ENCODE results near the gene CDKAL1. TPM values are rescaled to one million over a fixed set of nuclear protein-coding genes. Genes with fewer than 3 reads are reported as not detected.

CDKAL1 gene
- total and polyA plus RNA-seq, 10 donors = 4.8 to 26.9 (median 20.1) TPM

- Histone ChIP-seq H3K27ac (no peak overlapping the region), H3K9me3 (peaks cover 0 to 12% (median 3%) of the 10 kb centered on the region in 8 donors), H3K27me3 (replicated peaks in 1 of 7) (no peaks in the 10 kb centered on the region), H3K4me3 (no peak overlapping the region), H3K4me1 (no peaks in the 10 kb centered on the region), H3K36me3 (peaks cover 0 to 22% (median 8%) of the 10 kb centered on the region in 6 donors)
- WGBS, 5 donors = 89 to 96% (median 95%) methylated on average over 9 of the region's 9 CpGs
- intact Hi-C loops (cut with DNase I; ENCODE audit: low total_unique reads) = no loop called here
- TF ChIP-seq POLR2A (IDR thresholded peaks at IDR 0.05) (no peak), POLR2AphosphoS5 (IDR thresholded peaks at IDR 0.05) (no peak)
- TF ChIP-seq, protein P1, sequence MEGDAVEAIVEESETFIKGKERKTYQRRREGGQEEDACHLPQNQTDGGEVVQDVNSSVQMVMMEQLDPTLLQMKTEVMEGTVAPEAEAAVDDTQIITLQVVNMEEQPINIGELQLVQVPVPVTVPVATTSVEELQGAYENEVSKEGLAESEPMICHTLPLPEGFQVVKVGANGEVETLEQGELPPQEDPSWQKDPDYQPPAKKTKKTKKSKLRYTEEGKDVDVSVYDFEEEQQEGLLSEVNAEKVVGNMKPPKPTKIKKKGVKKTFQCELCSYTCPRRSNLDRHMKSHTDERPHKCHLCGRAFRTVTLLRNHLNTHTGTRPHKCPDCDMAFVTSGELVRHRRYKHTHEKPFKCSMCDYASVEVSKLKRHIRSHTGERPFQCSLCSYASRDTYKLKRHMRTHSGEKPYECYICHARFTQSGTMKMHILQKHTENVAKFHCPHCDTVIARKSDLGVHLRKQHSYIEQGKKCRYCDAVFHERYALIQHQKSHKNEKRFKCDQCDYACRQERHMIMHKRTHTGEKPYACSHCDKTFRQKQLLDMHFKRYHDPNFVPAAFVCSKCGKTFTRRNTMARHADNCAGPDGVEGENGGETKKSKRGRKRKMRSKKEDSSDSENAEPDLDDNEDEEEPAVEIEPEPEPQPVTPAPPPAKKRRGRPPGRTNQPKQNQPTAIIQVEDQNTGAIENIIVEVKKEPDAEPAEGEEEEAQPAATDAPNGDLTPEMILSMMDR (IDR thresholded peaks at IDR 0.05 in 8 of 11, conservative IDR thresholded peaks at IDR 0.05 in 3 of 11) = no peak
- no peak for DNase-seq
Observed at GRCh38 chr6:20744911-20745557, 210.8 kb downstream of the CDKAL1 start.

GRCh38 chr6:20746024-20746423, 211.8 kb downstream of the CDKAL1 start:
- WGBS, 5 donors = 74 to 91% (median 87%) methylated on average over 2 of the region's 2 CpGs
- intact Hi-C loops (cut with DNase I; ENCODE audit: low total_unique reads) = no loop called here
- DNase-seq = no peak
- Histone ChIP-seq H3K27me3 (replicated peaks in 1 of 7) (no peaks in the 10 kb centered on the region), H3K9me3 (peaks cover 0 to 12% (median 3%) of the 10 kb centered on the region in 8 donors), H3K36me3 (peaks cover 0 to 12% (median 5%) of the 10 kb centered on the region in 6 donors), H3K4me3 (no peak overlapping the region), H3K27ac (no peak overlapping the region), H3K4me1 (no peaks in the 10 kb centered on the region)
- no peak for TF ChIP-seq POLR2AphosphoS5 (IDR thresholded peaks at IDR 0.05)
- TF ChIP-seq, protein P1 (IDR thresholded peaks at IDR 0.05 in 8 of 11, conservative IDR thresholded peaks at IDR 0.05 in 3 of 11) = no peak
- TF ChIP-seq POLR2A (IDR thresholded peaks at IDR 0.05) = no peak

DNA sequence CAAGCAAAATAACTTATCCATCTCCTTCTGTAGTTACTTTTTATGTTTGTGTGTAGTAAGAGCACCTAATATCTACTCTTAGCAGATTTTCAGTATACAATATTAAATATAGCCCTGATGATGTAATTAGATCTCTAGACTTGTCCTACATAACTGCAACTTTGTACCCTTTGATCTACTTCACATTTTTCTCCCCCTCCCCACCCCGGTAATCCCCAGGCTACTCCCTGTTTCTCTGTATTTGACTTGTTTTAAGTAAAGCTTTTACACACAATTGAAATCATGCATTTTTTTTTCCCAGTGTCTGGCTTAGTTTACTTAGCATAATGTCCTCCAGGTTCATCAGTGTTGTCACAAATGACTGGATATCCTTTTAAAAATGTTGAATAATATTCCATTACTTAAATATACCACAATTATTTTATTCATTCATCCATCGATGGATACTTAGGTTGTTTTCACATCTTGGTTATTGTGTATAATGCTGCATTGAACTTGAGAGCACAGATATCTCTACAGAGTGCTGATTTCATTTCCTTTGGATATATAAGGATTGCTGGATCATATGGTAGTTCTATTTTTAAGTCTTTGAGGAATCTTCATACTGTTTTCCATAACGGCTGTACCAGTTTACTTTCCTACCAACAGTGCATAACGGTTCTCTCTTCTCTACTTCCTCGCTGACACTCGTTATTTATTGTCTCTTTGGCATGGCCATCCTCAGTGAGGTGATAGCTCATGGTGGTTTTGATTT, 212.7 kb downstream of the CDKAL1 start:
- 85 to 93% (median 87%) methylated on average over 6 of the region's 6 CpGs for WGBS, 5 donors
- Histone ChIP-seq H3K4me1 (no peaks in the 10 kb centered on the region), H3K4me3 (no peak overlapping the region), H3K9me3 (peaks cover 0 to 2% (median 0%) of the 10 kb centered on the region in 8 donors), H3K27ac (no peak overlapping the region), H3K27me3 (replicated peaks in 1 of 7) (no peaks in the 10 kb centered on the region), H3K36me3 (peaks cover 0 to 3% (median 0%) of the 10 kb centered on the region in 6 donors)
- TF ChIP-seq, protein P1 (IDR thresholded peaks at IDR 0.05 in 8 of 11, conservative IDR thresholded peaks at IDR 0.05 in 3 of 11) = no peak
- TF ChIP-seq POLR2AphosphoS5 (IDR thresholded peaks at IDR 0.05) (no peak), POLR2A (IDR thresholded peaks at IDR 0.05) (no peak)
- intact Hi-C loops (cut with DNase I; ENCODE audit: low total_unique reads) = no loop called here
- DNase-seq = no peak

DNA sequence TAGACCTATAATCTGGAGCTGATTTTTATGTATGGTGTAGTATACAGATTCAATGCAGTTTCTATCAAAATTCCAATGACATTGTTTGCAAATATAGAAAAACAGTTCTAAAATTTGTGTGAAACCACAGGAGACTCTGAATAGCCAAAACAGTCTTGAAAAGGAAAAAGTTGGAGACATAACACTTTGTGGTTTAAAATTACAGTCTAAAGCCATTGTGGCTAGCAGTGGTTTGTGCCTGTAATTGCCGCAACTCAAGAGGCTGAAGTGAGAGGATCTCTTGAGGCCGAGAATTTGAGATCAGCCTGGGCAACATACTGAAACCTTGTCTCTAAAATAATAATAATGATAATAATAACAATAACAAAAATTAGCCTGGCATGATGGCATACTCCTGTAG, 213.7 kb downstream of the CDKAL1 start:
- intact Hi-C loops (cut with DNase I; ENCODE audit: low total_unique reads) = no loop called here
- DNase-seq = no peak
- TF ChIP-seq, protein P1 (IDR thresholded peaks at IDR 0.05 in 8 of 11, conservative IDR thresholded peaks at IDR 0.05 in 3 of 11) = no peak
- TF ChIP-seq POLR2AphosphoS5 (IDR thresholded peaks at IDR 0.05) (no peak), POLR2A (IDR thresholded peaks at IDR 0.05) (no peak)
- H3K27ac ChIP-seq = no peak overlapping the region
- H3K4me3 ChIP-seq = no peak overlapping the region
- H3K36me3 ChIP-seq = no peaks in the 10 kb centered on the region
- no peaks in the 10 kb centered on the region for H3K4me1 ChIP-seq
- 89 to 98% (median 92%) methylated on average over 2 of the region's 2 CpGs for WGBS, 5 donors
- H3K9me3 ChIP-seq = no peaks in the 10 kb centered on the region
- no peaks in the 10 kb centered on the region for H3K27me3 ChIP-seq (replicated peaks in 1 of 7)

All from spleen (tissue), 11 donors.